G401 (cell line): ENCODE measurements around the gene DYNLT4. TPM values are rescaled to one million over a fixed set of nuclear protein-coding genes. Genes with fewer than 3 reads are reported as not detected.
A peak's percentile ranks its signal among the peaks of the same experiment; 100 is the strongest.
"Not testable (repeated sequence)": the region's sequence is repeated elsewhere in the genome, so short reads cannot be mapped to it uniquely, and the experiment has no call there.

Experiments used
- DNase-seq: peaks from one replicate; pipeline ENCODE4 v3.0.0-alpha.2; 2015; ENCODE audit warnings: low spot score
- in situ Hi-C: cut with HindIII; loops from 2 replicates; pipeline ENCODE4 v1.10.0; 2016; ENCODE audit warnings: low sequenced_read_pairs, mixed read lengths
- total RNA-seq: library from RNA; depleted of rRNA; stranded (reverse); fragments of >200 nt; shearing (Covaris generic); gene quantifications from 2 replicates; pipeline ENCODE4 v1.2.3, GENCODE V29; 2014; rRNA removed

DYNLT4 gene
- total RNA-seq, 1 experiment from 2014 or later: 2.9 TPM

- no peak for DNase-seq
- in situ Hi-C loops: no loop called here
Measured at GRCh38 chr1:44777969-44778635, 29.0 kb downstream of the DYNLT4 start.

GRCh38 chr1:44777547-44777946 is 29.6 kb downstream of the DYNLT4 start:
- DNase-seq: no peak
- in situ Hi-C loops: no loop called here

GRCh38 chr1:44776730-44777068 is 30.5 kb downstream of the DYNLT4 start:
- in situ Hi-C loops: no loop called here
- no peak for DNase-seq

GRCh38 chr1:44775930-44776729 is 31.0 kb downstream of the DYNLT4 start:
- in situ Hi-C loops: no loop called here

GRCh38 chr1:44775078-44775929 is 31.8 kb downstream of the DYNLT4 start, which contains the start of gene RPS8:
Gene RPS8, plus strand, starts transcription at chr1:44775540. Its CDS starts 57 bp downstream, at chr1:44775597.
- in situ Hi-C loops: no loop called here
- peak; percentile 95 for DNase-seq

More at GRCh38 chr1:44775930-44776729, 31.0 kb downstream of the DYNLT4 start:
- DNase-seq: no peak

- in situ Hi-C loops, DNase-seq: not testable (repeated sequence)
Measured at GRCh38 chr1:44766421-44766820, 40.7 kb downstream of the DYNLT4 start.

- in situ Hi-C loops: no loop called here
- no peak for DNase-seq
Measured at GRCh38 chr1:44760876-44761275, 46.3 kb downstream of the DYNLT4 start.

- in situ Hi-C loops: no loop called here
- DNase-seq: no peak
Measured at GRCh38 chr1:44759077-44759476, 48.1 kb downstream of the DYNLT4 start.

GRCh38 chr1:44757420-44757819 is 49.7 kb downstream of the DYNLT4 start:
- DNase-seq: no peak
- in situ Hi-C loops: no loop called here

Other genes with a start within 250 kb of the DYNLT4 start
- 17.7 and 23.1 TPM in 2 replicates for gene TMEM53, start 132.9 kb downstream of the DYNLT4 start, total RNA-seq
- gene ARMH1, start 132.6 kb downstream of the DYNLT4 start, total RNA-seq: 2.2 TPM in 1 of 2 replicates, not detected in the other
- not detected in 2 replicates for gene RNU5D-1, start 76.2 kb downstream of the DYNLT4 start, total RNA-seq
- 74.3 and 85.9 TPM in 2 replicates for gene KIF2C, start 67.5 kb downstream of the DYNLT4 start, total RNA-seq
- 3,222 and 3,561 TPM in 2 replicates for gene RPS8, start 31.8 kb downstream of the DYNLT4 start, total RNA-seq
- 2.2 and 2.3 TPM in 2 replicates for gene BEST4, start 19.2 kb downstream of the DYNLT4 start, total RNA-seq
- 8.0 and 8.5 TPM in 2 replicates for gene PLK3, start 7.0 kb downstream of the DYNLT4 start, total RNA-seq
- 1.1 and 1.3 TPM in 2 replicates for gene BTBD19, start 1.2 kb upstream of the DYNLT4 start, total RNA-seq
- 0.18 and 0.27 TPM in 2 replicates for gene PTCH2, start 35.9 kb upstream of the DYNLT4 start, total RNA-seq
- 32.3 and 35.5 TPM in 2 replicates for gene EIF2B3, start 179.2 kb upstream of the DYNLT4 start, total RNA-seq
- gene HECTD3, start 204.0 kb upstream of the DYNLT4 start, total RNA-seq: 10.9 and 18.5 TPM in 2 replicates
- 177 and 190 TPM in 2 replicates for gene UROD, start 204.9 kb upstream of the DYNLT4 start, total RNA-seq